Neural cell (in vitro differentiated cells): ENCODE results near the gene CPLX1. TPM values are rescaled to one million over a fixed set of nuclear protein-coding genes. Genes with fewer than 3 reads are reported as not detected.

ENCODE experiments used
- H2AFZ ChIP-seq: fragments of 200-600, 300-800 bp; sonication (generic), shearing (Covaris generic); 2 replicates; pipeline ENCODE4 v1.6.0; 2014; ENCODE audit warnings: low read depth, mild to moderate bottlenecking, antibody characterized with exemption, low read length, moderate library complexity
- H3F3A ChIP-seq: fragments of 200-600 bp; shearing (Covaris generic); 2 replicates; pipeline ENCODE4 v1.6.1; 2016; ENCODE audit warnings: mild to moderate bottlenecking, moderate library complexity, mixed read lengths, antibody characterized with exemption, low read length; ENCODE audit not compliant: insufficient read depth, poor library complexity, severe bottlenecking
- H3K27ac ChIP-seq: fragments of 200-600, 300-800 bp; sonication (generic), shearing (Covaris generic); 2 replicates; pipeline ENCODE4 v1.5.1; 2014; ENCODE audit warnings: mild to moderate bottlenecking, low read length, moderate library complexity
- H3K27me3 ChIP-seq: fragments of 300-800, 200-600 bp; sonication (generic), shearing (Covaris generic); 2 replicates; pipeline ENCODE4 v1.6.0; 2014; ENCODE audit warnings: mild to moderate bottlenecking, low read depth, low read length, moderate library complexity; ENCODE audit not compliant: insufficient read depth
- H3K36me3 ChIP-seq: fragments of 300-800, 200-600 bp; sonication (generic), shearing (Covaris generic); 2 replicates; pipeline ENCODE4 v1.5.1; 2014; ENCODE audit warnings: mild to moderate bottlenecking, antibody characterized with exemption, low read length, moderate library complexity; ENCODE audit not compliant: insufficient read depth
- H3K4me2 ChIP-seq: fragments of 300-800, 200-600 bp; sonication (generic), shearing (Covaris generic); 2 replicates; pipeline ENCODE4 v1.6.0; 2014; ENCODE audit warnings: mild to moderate bottlenecking, low read length
- H3K4me3 ChIP-seq: fragments of 300-800, 200-600 bp; sonication (generic), shearing (Covaris generic); 2 replicates; pipeline ENCODE4 v1.5.1; 2014; ENCODE audit warnings: mild to moderate bottlenecking, low read length, moderate library complexity
- H3K79me2 ChIP-seq: fragments of 200-600 bp; shearing (Covaris generic); replicated peaks from 2 replicates; pipeline ENCODE4 v1.6.0; 2014; ENCODE audit warnings: mild to moderate bottlenecking, low read length, moderate library complexity; ENCODE audit not compliant: insufficient read depth
- H3K9ac ChIP-seq: fragments of 300-800, 200-600 bp; sonication (generic), shearing (Covaris generic); 2 replicates; pipeline ENCODE4 v1.6.1; 2016; ENCODE audit warnings: mild to moderate bottlenecking, low read length, mixed read lengths
- H3K9me2 ChIP-seq: fragments of 200-600 bp; shearing (Covaris generic); 2 replicates; pipeline ENCODE4 v1.6.1; 2016; ENCODE audit warnings: mild to moderate bottlenecking, low read length, mixed read lengths; ENCODE audit not compliant: insufficient read depth
- H3K9me3 ChIP-seq: fragments of 200-600, 300-800 bp; sonication (generic), shearing (Covaris generic); 2 replicates; pipeline ENCODE4 v1.6.1; 2016; ENCODE audit warnings: mild to moderate bottlenecking, mixed run types, low read length, moderate library complexity, mixed read lengths
- H4K20me1 ChIP-seq: fragments of 200-600 bp; shearing (Covaris generic); 2 replicates; pipeline ENCODE4 v1.6.1; 2016; ENCODE audit warnings: mild to moderate bottlenecking, mixed run types; ENCODE audit not compliant: insufficient read depth
- CTCF ChIP-seq: fragments of 450-650 bp; IDR thresholded peaks from 2 replicates; pipeline ENCODE4 v1.5.1; 2014; ENCODE audit warnings: antibody characterized with exemption, mild to moderate bottlenecking, moderate library complexity; ENCODE audit not compliant: poor library complexity, severe bottlenecking
- EP300 ChIP-seq: fragments of 450-650 bp; conservative IDR thresholded peaks from 2 replicates; pipeline ENCODE4 v1.6.1; 2014; ENCODE audit warnings: antibody characterized with exemption, mild to moderate bottlenecking, moderate library complexity; ENCODE audit not compliant: poor library complexity, severe bottlenecking
- EZH2 ChIP-seq: fragments of 200-600, 300-800 bp; shearing (Covaris generic), sonication (generic); IDR thresholded peaks from 2 replicates; pipeline ENCODE4 v1.6.1; 2014; ENCODE audit warnings: antibody characterized with exemption, low read length, borderline replicate concordance, mild to moderate bottlenecking; ENCODE audit not compliant: insufficient read depth, poor library complexity, severe bottlenecking
- MXI1 ChIP-seq: fragments of 450-650 bp; conservative IDR thresholded peaks from 2 replicates; pipeline ENCODE4 v1.6.1; 2014; ENCODE audit warnings: antibody characterized with exemption, mild to moderate bottlenecking; ENCODE audit not compliant: poor library complexity, severe bottlenecking
- POLR2AphosphoS5 ChIP-seq: IDR thresholded peaks from 2 replicates; pipeline ENCODE4 v1.6.1; 2012
- RAD21 ChIP-seq: fragments of 450-650 bp; conservative IDR thresholded peaks from 2 replicates; pipeline ENCODE4 v1.6.1; 2014; ENCODE audit warnings: antibody characterized with exemption, mild to moderate bottlenecking, moderate library complexity
- REST ChIP-seq: IDR thresholded peaks from 2 replicates; pipeline ENCODE4 v1.6.1; 2012; ENCODE audit warnings: borderline replicate concordance
- SMC3 ChIP-seq: fragments of 450-650 bp; conservative IDR thresholded peaks from 2 replicates; pipeline ENCODE4 v1.6.1; 2014; ENCODE audit warnings: antibody characterized with exemption, mild to moderate bottlenecking, moderate library complexity; ENCODE audit not compliant: poor library complexity
- TAF1 ChIP-seq: IDR thresholded peaks from 2 replicates; pipeline ENCODE4 v1.6.1; 2012; ENCODE audit warnings: low read depth
- polyA plus RNA-seq: library from polyadenylated mRNA; depleted of rRNA; stranded (reverse); fragments of >200 nt; gene quantifications from 2 replicates; pipeline ENCODE4 v1.2.3, GENCODE V29; 2014

CPLX1 gene
- polyA plus RNA-seq, 1 donor from 2014 or later, result 7.6 TPM

GRCh38 chr4:790466-790820 is 35.5 kb downstream of the CPLX1 start:
- Histone ChIP-seq H3F3A (no peaks in the 10 kb centered on the region), H3K79me2 (no peaks in the 10 kb centered on the region), H3K27ac (no peak overlapping the region), H3K9me2 (no peaks in the 10 kb centered on the region), H4K20me1 (no peaks in the 10 kb centered on the region), H3K9ac (no peak overlapping the region), H3K9me3 (no peaks in the 10 kb centered on the region), H3K4me2 (no peak overlapping the region), H3K36me3 (no peaks in the 10 kb centered on the region), H3K4me3 (no peak overlapping the region), H3K27me3 (peaks cover 35% of the 10 kb centered on the region), H2AFZ (no peak overlapping the region)
- TF ChIP-seq RAD21, result no peak
- TF ChIP-seq TAF1, result no peak
- no peak for TF ChIP-seq POLR2AphosphoS5
- TF ChIP-seq EP300, result no peak
- TF ChIP-seq REST, result no peak
- TF ChIP-seq MXI1, result no peak
- TF ChIP-seq SMC3, result no peak
- no peak for TF ChIP-seq EZH2
- TF ChIP-seq CTCF, result no peak

GRCh38 chr4:789571-790465 is 36.1 kb downstream of the CPLX1 start:
- Histone ChIP-seq H3K36me3 (no peaks in the 10 kb centered on the region), H3K27me3 (peaks cover 35% of the 10 kb centered on the region), H3K9me2 (no peaks in the 10 kb centered on the region), H3F3A (no peaks in the 10 kb centered on the region), H3K27ac (no peak overlapping the region), H3K4me3 (no peak overlapping the region), H3K79me2 (no peaks in the 10 kb centered on the region), H3K9ac (no peak overlapping the region), H3K4me2 (no peak overlapping the region), H2AFZ (no peak overlapping the region), H3K9me3 (no peaks in the 10 kb centered on the region), H4K20me1 (no peaks in the 10 kb centered on the region)
- TF ChIP-seq EZH2 (no peak), EP300 (no peak), POLR2AphosphoS5 (no peak), TAF1 (no peak), RAD21 (no peak), REST (no peak), SMC3 (no peak), MXI1 (no peak), CTCF (no peak)
